AML-193 (cell line): ENCODE measurements around the gene RBM39.
"Not testable (repeated sequence)": the region's sequence is repeated elsewhere in the genome, so short reads cannot be mapped to it uniquely, and the experiment has no call there.

Experiments used
- DNase-seq, 2 experiments: peaks; one replicate each; lab custom pipeline; 2025; lab: John Stamatoyannopoulos, UW

The RBM39 gene

GRCh38 chr20:35706591-35707529, 35.2 kb downstream of the RBM39 start:
- DNase-seq: not testable (repeated sequence)

GRCh38 chr20:35705894-35706293, 36.2 kb downstream of the RBM39 start:
- DNase-seq: not testable (repeated sequence)

GRCh38 chr20:35704514-35705261, 37.4 kb downstream of the RBM39 start:
- DNase-seq: no peak

DNA sequence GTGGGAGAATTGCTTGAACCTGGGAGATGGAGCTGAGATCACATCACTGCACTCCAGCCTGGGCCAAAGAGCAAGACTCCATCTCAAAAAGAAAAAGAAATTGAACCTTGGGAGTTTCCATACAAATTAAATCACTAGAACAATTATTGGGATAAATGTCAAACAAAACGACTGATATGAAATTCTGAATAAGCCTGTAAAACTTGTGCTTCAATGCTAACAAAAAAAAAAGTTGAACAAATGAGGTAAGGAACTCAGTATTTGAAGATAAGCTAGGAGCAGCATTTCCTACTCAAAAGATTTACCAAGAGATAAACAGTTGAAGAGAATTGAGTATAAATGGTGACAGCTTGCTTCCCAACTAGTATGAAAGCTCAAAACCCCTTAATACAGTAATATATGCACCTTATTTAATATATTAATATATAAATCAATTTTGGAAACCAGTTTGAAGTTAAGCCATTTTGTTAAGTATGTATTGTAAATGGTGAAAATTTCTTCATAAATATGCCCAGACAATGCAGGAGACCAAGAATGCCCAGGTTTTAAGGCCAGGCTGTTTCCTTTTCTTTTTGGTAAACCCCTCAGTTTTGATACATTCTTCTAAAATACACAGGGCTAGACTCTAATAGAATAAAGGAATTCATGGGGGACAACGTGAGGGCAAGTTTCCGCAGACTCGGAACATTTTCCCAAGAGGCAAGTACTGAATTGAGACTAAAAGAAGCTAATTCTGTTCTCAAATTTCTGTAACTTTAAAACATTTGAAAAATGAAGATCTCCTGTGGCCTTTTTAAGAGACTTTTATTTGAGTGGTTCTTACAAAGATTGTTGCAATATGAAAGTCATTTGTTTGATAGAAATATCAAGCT, 39.0 kb downstream of the RBM39 start:
- DNase-seq: no peak

DNA sequence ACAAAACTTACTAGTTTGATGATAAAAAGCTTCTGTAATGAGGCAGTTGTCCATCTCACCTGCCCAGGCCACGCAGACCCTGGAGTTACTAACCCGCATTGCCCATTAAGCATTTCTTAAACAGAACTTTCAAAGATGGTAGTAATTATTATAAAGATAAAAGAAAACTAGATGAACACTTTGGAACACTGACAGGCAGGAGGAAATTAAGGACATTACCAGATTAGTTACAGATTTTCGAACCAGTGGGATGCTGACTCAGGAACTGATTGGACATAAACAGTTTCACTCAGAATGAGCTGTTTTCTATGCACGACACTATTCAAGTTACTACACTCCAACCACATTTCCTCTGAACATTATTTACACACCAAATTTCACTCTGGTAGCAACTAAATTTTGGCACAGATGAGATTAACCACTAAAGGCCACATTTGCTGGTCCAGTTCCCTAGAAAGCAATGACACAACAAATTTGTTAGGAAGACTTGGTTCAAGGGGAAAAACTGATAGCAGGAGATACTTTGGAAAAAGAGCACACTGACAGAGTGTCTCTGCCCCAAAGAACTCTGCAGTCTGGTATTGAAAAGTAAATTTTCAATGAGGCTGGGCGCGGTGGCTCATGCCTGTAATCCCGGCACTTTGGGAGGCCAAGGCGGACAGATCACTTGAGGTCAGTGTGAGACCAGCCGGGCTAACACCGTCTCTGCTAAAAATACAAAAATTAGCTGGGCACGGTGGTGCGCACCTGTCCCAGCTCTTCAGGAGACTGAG, 39.8 kb downstream of the RBM39 start:
- no peak for DNase-seq

- no peak for DNase-seq
Observed at GRCh38 chr20:35700625-35701148, 41.4 kb downstream of the RBM39 start.

- no peak for DNase-seq
Observed at GRCh38 chr20:35699957-35700624, 42.0 kb downstream of the RBM39 start.

- DNase-seq: peak; percentile 68 to 72
Observed at GRCh38 chr20:35699127-35699956, 42.7 kb downstream of the RBM39 start, which contains the start of the genes NFS1 and ROMO1. NFS1 (minus strand) TSS chr20:35699352; CDS start chr20:35699288, 64 bp downstream. ROMO1 (plus strand) TSS chr20:35699405; CDS start chr20:35699633, 228 bp downstream.

GRCh38 chr20:35698298-35699126, 43.5 kb downstream of the RBM39 start:
- no peak for DNase-seq

DNA sequence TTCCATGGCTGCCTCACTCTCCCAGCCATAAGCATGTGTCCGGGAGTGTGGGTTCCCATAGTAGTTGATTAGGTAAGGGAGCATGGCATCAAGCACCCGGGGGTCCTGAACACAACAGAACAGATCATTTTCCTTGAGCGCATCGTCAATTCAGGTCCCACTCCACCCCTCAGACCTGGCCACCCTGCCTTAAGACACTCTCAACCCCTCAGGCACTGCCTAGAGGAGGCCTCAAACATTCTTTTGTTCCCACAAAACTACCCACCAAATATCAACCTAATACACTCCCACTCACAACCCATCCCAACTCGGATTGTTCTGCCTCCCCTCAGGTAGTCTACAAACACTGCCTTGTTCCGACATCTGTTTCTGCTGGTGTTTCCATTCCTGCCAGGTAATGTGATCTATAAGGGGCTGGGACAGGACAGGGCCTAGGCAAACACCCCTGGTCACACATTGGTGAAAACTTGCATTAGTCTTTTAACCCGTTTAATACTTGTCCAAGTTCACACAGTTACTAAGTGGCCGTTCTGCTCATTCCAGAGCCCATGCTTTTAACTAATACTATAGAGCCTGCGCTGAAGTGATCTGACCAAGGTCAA, 44.3 kb downstream of the RBM39 start:
- DNase-seq: no peak

- DNase-seq: no peak
Observed at GRCh38 chr20:35695978-35696377, 46.1 kb downstream of the RBM39 start.

GRCh38 chr20:35695245-35695749, 46.8 kb downstream of the RBM39 start:
- DNase-seq: no peak

GRCh38 chr20:35690265-35690664, 51.8 kb downstream of the RBM39 start:
- DNase-seq: no peak

DNA sequence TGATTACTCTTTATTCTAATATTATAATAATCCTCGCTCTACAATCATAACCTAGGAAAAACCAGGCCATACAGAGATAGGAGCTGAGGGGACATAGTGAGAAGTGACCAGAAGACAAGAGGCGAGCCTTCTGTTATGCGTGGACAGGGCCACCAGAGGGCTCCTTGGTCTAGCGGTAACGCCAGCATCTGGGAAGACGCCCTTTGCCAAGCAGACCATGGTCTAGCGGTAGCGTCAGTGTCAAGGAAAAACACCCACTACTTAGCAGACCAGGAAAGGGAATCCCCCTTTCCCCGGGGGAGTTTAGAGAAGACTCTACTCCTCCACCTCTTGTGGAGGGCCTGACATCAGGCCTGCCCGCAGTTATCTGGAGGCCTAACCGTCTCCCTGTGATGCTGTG, 55.2 kb downstream of the RBM39 start:
- not testable (repeated sequence) for DNase-seq

DNA sequence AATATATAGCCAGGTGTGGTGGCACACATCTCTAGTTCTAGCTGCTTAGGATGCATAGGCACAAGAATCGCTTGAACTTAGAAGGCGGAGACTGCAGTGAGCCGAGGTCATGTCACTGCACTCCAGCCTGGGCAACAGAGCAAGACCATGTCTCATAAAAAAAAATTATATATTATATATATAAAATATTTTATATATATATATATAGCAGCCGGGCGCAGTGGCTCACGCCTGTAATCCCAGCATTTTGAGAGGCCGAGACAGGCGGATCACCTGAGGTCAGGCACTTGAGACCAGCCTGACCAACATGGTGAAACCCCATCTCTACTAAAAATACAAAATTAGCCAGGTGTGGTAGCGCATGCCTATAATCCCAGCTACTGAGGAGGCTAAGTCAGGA, 56.7 kb downstream of the RBM39 start:
- not testable (repeated sequence) for DNase-seq

- no peak for DNase-seq
Observed at GRCh38 chr20:35681960-35682359, 60.1 kb downstream of the RBM39 start.

DNA sequence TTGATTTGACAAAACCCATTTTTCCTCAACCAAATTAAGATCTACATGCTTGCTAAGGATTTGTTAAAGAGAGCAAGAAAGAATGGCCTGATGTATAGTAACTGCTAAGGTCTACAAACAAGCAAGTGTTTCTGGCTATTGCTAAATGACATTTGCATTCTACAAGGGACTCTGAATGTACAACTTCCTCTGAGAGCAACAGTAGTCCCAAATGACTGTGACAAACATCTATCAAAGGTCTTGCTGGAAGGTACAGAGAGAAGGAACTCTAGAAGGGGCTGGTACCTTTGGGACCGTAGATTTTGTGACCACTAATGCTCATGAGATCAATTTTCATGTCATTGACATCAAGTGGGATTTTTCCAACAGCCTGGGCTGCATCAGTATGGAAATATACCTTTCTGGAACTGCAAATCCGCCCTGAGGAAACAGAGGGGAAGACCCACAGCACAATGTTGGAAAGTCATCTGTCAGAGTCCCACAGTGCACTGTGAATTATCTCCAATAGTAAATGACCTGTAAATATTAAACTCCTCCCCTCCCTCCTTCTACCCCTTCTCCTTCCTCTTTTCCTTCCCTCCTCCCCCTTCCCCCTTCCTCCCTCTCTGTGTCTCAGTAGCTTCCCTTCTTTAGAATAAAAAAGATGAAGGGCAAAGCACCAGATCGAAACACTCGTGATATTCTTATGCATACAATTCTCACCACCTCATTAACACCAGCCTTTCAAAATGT, 61.4 kb downstream of the RBM39 start:
- DNase-seq: peak; percentile 27 to 49
